ENCODE data around the gene UBTF.

UBTF gene

DNA sequence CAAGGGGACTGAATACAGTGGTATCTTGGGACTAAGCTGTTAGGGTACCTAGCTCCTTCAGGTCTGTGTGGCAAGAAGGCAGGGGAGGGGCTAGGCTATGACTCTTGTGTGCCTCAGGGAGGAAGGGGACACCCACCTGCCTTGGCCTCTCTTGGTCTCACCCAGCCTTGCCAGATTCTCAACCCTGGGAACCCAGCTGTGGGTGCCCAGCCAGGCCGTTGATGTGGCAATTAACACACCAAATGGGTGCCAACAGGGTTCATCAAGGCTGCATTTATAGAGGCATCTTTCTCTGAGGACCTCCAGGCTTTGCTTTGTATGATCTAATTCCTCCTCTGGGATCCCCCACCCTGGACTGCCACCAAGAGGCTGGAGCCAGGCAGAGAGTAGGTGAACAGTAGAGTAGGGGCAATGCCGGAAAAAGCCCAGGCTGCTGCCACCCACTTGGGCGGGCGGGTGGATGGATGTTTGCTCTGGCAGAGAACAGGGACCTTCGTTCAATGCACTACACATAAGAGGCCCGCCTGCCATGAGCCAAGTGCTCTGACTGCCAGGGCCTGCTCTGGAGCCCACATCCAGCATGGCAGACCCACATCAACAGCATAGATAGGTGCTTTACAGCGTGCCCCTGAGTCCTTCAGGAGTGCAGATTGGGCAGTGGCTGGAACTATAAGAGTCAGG lies 52.2 kb downstream of the UBTF start:
- DNase-seq: no peak

DNA sequence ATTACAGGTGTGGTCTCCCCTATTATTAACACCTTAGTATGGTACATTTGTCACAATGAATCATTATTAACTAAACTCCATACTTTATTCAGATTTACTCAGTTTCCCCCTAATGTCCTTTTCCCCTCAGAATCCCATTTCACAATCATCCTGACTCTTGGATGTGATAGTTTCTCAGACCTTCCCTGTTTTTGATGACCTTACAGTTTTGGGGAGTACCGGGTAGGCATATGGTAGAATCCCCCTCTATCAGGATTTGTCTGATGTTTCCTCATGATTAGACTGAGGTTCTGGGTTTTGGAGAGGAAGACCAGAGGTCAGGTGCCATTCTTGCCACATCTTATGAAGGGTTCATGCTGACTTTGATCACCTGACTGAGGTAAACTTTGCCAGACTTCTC lies 55.0 kb downstream of the UBTF start:
- no peak for DNase-seq

DNA sequence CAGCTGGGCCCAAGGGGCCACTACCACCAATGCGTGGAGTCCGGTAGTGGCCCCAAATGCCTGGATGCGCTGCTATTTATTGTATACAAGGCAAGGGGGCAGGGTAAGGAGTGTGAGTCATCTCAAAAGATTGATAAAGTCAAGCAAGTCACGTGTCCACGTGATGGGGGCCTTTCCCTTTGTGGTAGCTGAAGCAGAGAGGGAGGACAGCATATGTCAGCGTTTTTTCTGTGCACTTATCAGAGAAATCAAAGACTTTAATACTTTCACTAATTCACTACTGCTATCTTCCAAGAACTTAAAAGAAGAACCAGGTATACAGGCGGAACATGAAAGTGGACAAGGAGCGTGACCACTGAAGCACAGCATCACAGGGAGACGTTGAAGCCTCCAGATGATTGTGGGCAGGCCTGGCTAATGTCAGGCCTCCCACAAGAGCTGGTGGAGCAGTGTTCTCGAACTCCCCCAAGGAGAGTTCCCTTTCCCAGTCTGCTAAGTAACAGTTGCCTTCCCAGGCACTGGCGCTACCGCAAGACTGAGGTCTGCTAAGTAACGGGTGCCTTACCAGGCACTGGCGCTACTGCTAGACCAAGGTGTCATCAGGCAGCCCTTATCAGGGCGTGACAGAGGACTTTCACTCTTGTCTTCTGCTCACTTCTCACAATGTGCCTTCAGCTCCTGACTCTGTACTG lies 59.8 kb downstream of the UBTF start:
- no peak for DNase-seq

DNA sequence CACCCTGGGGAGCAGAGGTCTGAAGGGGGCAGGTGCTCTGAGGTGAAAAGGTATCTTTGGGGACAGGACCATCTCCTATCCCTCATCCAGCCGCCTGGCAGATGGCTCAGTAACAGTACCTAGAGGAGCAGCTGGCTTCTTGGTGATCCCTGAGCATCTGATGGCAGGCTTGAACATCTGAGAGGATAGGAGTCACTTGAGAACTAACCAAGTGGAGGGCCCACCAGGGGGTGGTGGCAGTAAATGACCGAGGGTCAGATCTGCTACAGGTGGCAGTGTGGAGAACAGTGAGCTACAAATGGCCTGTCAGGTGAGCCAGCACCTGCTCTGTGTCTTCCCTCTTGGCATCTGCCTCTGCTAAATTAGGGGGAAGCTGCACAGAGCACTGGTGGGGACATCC lies 64.0 kb downstream of the UBTF start:
- DNase-seq: no peak

Data from activated CD4-positive, alpha-beta T cell treated with anti-CD3 and anti-CD28 coated beads for 1 hour (primary cell).